Raji (cell line): ENCODE measurements around the gene BZW1.

Experiments
- POLR2A ChIP-seq: IDR thresholded peaks from 2 replicates; pipeline ENCODE4 v1.6.1; 2011; ENCODE audit warnings: low read depth, low read length, control low read depth; ENCODE audit not compliant: insufficient read depth

The BZW1 gene

DNA sequence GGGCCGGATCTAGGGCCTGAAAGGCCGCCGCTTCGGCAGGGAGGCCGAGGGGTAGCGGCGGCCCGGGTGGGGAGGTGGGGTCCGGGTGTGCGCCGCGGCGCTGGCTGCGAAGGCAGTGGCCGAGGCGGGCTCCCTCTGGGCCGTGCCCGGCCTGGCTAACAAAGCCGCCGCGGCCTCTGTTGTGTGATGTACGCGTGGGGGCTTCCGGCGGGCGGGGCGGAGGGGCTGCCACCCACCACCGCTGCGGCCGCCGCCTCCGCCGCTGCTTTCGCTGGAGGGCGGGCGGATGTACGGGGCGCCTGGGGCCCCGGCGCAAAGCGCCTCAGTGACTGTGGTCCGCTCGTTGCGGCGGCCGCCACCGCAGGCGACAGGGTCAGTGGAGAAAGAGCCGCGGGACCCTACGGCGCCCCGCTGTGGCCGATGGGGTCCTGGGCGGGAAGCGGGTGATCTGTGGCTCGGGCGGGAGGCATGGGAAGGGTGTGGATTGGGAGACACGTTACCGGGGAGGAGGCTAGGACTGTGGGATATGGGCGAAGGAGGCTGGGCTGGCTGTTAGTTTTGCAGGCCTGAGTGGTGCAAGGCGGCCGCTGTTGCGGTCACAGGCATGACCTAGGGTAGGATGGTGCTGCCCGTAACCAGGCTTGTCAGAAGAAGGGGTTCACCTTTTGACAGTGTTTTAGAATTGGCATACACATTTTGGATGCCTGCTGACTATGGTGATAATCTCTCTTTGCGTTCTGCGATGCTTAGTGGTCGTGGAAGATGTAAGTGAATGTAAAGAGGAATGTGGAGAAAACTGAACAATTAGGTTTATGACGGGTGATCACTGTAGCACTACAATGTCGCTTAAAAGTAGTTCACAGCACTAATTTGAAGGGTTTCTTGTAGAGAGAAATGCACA is 662 bp downstream of the BZW1 start:
- no peak for TF ChIP-seq POLR2A

DNA sequence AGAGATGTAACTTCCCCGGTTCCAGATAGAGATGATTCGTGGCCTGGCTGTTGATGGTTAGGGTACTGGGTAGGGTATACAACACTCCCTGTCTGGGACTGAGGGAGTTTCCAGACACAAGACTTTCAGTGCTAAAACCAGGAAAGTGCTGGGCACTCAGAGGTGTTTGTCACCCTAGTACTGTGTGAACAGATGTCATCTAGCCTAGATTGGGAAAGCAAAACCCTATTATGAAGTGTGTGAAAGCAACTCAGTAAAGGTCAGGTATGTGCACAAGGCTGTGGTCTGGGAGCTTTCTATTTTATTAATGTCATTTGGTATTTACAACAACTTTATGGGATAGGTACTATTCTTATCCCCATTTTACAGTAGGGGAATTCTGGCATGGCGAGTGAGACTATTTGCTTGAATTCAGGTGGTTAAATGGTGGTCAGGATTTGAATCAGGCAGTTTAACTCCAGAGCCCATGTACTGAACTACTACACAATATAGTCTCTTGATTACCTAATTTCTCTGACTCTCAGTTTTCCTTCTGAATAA is 2.6 kb downstream of the BZW1 start:
- no peak for TF ChIP-seq POLR2A

DNA sequence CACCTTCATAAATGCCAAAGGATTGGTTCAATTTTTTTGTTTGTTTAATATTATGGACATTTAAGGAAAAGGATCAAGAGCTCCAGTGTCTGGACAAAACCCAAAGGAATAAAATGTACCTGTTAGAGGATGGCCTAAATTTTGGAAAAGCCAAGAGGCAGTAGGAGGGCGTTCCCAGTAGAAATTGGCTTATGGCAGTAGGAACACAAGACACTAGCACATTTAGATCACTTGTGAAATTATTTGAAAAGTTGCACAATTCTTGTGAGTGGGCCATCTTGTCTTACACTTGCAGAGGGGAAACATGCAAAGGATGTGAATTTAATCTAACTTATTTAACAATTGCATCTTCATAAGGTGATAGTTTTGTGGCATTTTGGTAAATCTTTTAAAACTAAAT is 3.2 kb downstream of the BZW1 start:
- no peak for TF ChIP-seq POLR2A

DNA sequence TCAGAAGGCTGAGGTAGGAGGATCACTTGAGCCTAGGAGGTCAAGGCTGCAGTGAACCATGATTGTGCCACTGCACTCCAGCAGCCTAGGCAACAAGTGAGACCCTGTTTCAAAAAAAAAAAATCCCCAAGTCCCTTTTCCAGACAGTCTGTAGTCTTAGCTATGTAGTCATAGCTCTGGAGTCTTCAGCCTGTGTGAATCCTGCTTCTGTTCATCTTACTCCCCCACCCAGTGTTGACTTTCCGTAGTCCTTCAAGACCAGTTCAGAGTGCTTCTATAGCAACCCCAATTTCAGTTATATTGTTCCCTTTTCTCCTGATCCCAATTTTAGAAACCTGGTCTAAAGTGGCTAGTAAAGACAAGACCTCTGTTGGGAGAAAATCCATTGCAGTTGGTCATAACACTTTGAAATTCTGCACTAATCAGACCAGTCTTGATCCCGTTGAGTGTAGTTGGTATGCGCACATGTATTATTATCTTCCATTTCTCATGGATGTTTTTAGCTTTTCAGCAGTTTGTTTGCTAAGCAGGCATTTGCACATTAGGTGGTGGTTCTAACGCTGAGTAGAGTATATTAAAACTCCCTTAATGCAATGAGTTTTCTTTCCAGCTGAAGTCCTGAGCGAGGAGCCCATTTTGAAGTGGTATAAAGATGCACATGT is 9.0 kb downstream of the BZW1 start:
- no peak for TF ChIP-seq POLR2A

DNA sequence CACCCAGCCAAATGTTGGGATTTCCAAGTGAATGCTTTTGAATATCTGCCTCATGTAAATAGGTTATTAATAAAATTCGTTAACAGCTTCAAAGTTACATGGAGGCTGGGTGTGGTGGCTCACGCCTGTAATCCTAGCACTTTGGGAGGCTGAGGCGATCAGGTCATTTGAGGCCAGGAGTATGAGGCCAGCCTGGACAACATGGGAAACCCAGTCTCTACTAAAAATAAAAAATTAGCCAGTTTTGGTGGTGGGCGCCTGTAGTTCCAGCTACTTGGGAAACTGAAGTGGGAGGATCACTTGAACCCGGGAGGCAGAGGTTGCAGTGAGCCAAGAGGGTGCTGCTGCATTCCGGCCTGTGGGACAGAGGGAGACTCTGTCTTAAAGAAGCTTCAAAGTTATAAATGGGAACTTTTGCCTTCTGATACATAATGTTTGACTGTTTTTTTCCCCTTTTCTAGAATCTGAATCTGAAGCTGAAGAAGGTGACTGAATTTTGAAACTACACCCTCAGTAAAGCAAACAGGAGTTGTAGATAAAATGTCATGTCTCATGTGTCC is 10.1 kb downstream of the BZW1 start:
- TF ChIP-seq POLR2A: no peak

DNA sequence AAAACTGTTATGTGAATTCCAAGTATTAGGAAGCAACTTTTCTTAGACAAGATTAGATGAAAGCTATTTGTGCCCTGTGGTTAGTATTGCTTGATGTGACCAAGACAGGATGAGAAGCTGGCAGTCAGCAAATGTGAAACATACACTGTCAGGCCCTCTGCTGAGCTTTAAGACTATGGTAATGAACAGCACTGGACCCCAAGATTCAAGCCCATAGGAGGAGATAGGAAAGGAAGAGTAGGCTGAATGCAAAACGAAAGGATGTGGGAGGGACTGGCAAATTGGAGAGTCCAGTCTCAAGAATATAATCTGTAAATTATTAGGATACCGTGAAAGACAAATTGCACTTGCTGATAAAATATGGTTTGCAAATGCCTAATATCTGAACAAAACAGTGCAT is 16.4 kb downstream of the BZW1 start:
- no peak for TF ChIP-seq POLR2A

DNA sequence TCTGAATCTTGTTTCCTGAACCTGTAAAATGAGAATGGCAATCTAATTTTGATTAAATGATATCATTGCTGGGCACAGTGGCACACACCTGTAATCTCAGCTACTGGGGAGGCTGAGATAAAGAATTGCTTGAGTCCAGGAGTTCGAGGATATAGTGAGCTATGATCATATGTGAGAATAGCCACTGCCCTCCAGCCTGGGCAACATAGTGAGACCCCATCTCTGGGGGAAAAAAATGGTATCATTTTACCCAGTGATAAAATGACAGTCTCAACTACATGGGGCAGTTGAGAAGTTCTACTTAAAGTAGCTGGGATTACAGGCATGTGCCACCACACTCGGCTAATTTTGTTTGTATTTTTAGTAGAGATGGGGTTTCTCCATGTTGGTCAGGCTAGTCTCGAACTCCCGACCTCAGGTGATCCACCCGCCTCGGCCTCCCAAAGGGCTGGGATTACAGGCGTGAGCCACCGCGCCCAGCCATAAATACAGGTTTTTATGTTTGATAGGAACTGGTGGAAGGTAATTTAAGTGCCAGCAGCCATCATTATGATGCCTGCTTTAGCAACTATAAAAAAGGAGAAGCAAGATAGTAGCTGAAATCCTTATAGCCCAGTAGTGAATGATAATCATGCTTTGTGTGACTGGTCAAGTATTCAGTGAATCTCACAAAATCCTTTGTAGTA is 17.0 kb downstream of the BZW1 start:
- TF ChIP-seq POLR2A: no peak

DNA sequence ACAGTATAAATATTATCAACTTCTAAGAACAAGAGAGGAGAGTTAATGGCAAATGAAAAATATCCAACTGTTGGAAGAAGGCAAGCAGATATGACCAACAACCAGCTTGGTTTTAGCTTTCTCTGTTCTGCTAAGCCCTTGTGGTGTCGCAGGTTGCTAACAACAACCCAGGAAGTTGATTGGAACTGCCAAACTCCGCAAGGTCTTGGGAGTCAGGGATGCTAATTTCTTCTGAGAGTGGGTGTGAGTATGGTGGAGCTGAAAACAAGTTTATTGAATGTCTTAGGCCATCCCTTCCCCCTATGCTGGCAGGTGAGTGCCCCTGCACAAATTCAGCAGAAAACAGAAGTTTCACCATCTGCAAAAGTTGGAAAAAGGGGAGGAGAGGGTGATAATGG is 17.5 kb downstream of the BZW1 start:
- no peak for TF ChIP-seq POLR2A

DNA sequence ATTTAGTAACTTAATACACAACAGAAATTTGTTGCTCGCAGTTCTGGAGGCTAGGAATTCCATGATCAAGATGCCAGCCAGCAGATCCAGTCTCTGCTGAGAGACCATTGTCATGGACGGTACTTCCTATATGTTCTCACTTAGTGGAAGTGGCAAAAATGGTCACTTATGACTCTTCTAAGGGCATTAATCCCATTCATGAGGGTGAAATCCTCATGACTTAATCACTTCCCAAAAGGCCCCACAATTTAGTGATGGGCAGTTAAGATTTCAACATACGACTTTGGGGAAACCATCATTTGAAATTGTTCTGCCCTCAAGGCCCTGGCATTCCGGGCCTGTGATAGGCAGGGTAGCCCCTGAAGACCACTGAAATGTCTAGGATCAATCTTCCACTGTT is 23.0 kb downstream of the BZW1 start:
- no peak for TF ChIP-seq POLR2A

DNA sequence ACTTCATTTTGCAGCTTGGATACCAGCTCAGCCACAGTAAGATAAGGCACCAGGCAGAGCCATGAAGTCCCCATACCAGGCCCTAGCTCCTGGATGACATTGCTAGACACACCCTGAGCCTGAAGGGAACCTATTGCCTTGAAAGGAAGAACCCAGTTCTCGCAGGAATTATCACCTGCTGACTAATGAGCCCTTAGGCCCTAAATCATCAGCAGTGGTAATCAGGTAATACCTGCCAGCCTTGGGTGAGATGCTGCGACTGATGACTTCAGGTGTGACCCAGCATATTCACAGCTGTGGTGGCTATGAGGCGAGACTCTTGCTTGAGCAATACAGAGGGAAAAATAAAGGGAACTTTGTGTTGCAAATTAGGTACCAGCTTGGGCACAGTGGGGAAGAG is 27.8 kb downstream of the BZW1 start:
- TF ChIP-seq POLR2A: no peak

DNA sequence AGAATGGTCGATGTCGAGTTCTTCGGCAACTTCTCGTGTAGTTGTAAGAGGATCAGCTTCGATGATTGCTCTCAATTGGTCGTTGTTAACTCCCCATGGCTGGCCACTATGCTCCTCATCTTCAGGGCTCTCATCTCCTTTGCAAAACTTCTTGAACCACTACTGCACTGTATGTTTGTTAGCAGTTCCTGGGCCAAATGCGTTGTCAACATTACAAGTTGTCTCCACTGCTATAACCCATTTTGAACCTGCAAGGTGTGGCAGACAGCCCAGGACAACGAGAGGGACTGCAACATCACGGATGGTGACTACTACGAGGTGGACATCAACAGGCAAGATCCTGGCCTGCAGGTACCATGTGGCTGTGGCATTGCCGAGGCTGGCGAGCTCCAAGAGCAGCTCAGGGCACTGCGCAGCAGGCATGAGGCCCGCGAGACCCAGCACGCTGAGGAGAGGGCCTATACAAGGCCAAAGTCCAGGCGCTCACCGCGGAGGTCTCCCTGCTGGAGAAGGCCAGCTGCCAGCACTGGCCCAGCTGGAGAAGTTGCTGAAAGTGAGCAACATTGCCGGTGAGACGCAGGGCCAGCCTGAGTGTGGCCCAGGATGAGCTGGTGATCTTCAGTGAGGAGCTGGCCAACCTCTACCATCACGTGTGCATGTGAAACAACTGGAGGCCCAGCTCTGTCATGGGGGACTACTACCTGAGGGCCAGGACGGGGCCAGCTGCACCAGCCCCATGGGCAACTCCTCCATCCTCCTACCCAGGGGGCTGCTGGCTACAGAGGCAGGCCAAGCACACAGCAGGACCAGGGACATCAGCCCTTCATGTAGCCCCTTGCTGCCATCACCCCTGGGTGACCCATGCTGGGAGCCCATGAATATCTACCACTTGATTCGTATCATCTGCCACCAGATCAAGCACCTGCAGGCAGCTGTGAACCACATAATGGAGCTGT is 32.6 kb downstream of the BZW1 start:
- no peak for TF ChIP-seq POLR2A

DNA sequence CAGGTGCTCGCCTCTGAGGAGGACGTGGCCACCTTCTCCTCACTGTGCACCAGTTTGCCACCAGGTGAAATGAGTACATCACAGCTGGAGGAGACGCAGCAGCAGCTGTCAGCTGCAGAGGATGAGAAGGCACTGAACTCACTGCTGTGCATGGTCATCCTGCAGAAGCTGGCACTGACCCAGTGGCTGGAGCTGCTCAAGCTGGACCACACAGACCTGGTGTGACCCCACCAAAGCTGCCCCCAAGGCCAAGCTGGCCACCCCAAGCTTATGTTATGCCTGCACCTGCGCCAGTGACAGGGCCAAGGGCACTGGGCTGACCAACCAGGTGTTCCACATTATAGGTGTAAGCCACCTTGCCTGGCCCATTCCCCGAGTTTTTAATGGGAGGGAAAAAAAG is 33.5 kb downstream of the BZW1 start:
- TF ChIP-seq POLR2A: no peak

DNA sequence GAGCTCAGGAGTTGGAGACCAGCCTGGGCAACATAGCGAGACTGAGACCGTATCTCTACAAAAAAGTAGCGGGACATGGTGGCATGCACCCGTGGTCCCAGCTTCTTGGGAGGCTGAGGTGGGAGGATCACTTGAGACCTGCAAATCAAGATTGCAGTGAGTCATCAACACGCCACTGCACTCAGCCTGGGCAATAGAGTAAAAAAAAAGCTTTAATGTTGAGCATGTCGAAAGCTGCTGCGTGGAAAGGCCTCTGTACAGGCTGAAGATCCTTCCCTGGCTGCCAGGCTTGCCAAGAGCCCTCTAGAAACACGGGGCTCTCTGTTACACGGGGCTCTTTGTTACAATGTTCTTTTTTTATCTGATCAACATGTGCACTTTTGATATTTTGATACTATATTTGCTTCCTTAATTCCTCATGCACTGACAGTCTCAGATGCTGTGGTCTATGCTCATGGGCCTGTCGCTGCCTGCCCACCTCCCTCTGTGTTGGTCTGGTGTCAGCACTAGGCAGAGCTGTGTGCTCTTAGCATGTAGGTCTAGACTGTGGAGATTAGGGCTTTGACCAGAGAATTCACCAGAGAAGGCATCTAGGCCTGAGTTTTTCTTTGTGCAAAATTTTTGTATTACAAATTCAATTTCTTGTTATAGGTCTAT is 34.1 kb downstream of the BZW1 start:
- TF ChIP-seq POLR2A: no peak

DNA sequence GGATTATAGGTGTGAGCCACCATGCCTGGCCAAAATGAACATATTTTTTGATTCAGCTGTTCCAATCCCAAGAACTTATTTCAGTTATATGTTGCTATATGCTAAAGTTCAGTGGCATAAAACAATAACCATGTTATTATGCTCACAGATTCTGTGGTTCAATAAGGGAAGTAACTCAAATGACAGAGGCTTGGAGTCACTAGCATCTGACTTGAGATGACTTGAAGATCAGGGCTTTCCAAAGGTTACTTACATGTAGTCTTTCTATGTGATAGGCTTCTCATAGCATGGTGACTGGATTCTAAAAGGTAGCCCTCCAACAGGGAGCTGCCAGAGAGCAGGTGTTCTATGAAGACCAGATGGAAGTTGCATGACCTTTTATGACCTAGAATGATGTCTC is 35.6 kb downstream of the BZW1 start:
- no peak for TF ChIP-seq POLR2A
